Measurements from ENCODE around the gene PLCB4.

The PLCB4 gene

DNA sequence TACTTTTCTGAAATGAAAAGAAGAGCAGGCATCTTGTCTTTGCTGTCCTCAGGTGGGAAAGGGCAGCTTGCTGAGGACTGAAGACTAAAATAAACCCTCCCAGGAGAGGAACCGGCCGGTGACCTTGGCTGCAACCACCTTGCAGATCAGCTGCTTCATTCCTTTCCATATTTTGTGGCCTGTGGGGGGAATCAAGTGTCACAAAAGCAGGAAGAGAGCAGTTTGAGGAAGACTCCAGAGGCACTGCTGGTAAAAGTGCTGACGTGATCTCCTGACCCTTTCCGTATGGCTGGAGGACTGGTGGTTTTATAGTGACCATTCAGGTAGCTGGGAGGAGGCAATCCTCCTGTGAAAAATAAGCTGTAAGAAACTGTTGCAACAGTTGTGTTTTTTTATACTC is 157.0 kb downstream of the PLCB4 start:
- TF ChIP-seq, protein P1, sequence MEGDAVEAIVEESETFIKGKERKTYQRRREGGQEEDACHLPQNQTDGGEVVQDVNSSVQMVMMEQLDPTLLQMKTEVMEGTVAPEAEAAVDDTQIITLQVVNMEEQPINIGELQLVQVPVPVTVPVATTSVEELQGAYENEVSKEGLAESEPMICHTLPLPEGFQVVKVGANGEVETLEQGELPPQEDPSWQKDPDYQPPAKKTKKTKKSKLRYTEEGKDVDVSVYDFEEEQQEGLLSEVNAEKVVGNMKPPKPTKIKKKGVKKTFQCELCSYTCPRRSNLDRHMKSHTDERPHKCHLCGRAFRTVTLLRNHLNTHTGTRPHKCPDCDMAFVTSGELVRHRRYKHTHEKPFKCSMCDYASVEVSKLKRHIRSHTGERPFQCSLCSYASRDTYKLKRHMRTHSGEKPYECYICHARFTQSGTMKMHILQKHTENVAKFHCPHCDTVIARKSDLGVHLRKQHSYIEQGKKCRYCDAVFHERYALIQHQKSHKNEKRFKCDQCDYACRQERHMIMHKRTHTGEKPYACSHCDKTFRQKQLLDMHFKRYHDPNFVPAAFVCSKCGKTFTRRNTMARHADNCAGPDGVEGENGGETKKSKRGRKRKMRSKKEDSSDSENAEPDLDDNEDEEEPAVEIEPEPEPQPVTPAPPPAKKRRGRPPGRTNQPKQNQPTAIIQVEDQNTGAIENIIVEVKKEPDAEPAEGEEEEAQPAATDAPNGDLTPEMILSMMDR (IDR thresholded peaks at IDR 0.05; ENCODE audit: low read depth, low read length), result no peak

DNA sequence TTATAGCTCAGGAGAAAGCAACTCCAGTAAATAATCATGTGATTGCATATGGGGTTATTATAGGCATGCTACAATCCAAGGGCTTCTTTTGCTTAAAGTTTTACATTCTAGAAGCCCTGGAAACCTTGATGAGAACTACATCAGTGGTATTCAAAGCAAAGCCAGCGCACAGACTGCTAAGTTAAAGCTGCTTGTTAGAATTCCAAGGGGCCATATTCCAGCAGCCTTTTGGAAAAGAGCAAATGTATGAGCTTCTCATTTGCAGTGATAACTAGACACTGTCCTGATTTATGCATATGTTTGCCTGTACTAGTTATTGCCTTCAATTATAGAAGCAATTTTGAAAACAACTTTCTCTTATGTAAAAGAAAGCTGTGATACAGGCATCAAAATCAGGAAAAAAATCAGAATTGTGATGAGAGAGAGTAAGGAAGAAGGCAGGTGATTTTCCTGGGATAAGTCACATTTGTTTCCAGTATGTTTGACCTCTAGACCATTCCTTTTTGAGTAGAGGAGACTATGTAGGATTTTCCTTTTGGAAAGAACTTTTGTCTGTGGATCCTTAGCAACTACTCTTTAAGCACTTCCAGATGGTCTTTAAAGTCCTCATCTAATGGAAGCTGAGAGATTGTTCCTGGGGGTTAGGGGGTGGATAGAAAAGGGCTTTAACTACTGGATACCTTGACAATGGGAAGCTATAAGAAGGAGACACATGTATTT is 159.2 kb downstream of the PLCB4 start:
- no peak overlapping the region for H3K4me3 ChIP-seq (ENCODE audit: low read depth, low read length)
- TF ChIP-seq, protein P1 (IDR thresholded peaks at IDR 0.05; ENCODE audit: low read depth, low read length), result no peak

More for the DNA sequence above, 157.0 kb downstream of the PLCB4 start:
- no peak overlapping the region for H3K4me3 ChIP-seq (ENCODE audit: low read depth, low read length)

GRCh38 chr20:9228774-9229450 is 160.0 kb downstream of the PLCB4 start:
- TF ChIP-seq, protein P1 (IDR thresholded peaks at IDR 0.05; ENCODE audit: low read depth, low read length), result no peak
- H3K4me3 ChIP-seq (ENCODE audit: low read depth, low read length), result no peak overlapping the region

- H3K4me3 ChIP-seq (ENCODE audit: low read depth, low read length), result no peak overlapping the region
- TF ChIP-seq, protein P1 (IDR thresholded peaks at IDR 0.05; ENCODE audit: low read depth, low read length), result no peak
Measured at GRCh38 chr20:9230406-9230805, 161.5 kb downstream of the PLCB4 start.

- TF ChIP-seq, protein P1 (IDR thresholded peaks at IDR 0.05; ENCODE audit: low read depth, low read length), result no peak
- no peak overlapping the region for H3K4me3 ChIP-seq (ENCODE audit: low read depth, low read length)
Measured at GRCh38 chr20:9233804-9234203, 164.9 kb downstream of the PLCB4 start.

- TF ChIP-seq, protein P1 (IDR thresholded peaks at IDR 0.05; ENCODE audit: low read depth, low read length), result no peak
- H3K4me3 ChIP-seq (ENCODE audit: low read depth, low read length), result no peak overlapping the region
Measured at GRCh38 chr20:9235518-9235917, 166.6 kb downstream of the PLCB4 start.

DNA sequence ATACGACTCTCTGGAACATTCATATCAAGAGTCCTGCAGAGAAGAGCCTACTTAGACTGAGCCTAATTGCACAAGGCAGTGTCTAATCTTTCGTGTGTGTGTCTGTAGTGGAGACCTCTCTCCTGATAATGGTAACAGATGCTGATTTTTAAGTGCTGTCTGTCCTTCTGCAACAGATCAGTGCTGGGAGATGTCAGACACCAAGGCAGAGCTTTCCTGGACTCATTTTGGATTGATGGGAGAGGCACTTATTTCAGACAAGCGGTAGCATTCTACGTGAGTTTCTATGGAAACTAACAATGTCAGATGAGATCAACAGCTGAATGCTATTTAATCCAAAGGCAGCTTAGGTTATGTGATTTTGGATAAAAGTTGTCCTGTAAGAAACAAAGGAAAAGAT is 167.6 kb downstream of the PLCB4 start:
- H3K4me3 ChIP-seq (ENCODE audit: low read depth, low read length), result no peak overlapping the region
- TF ChIP-seq, protein P1 (IDR thresholded peaks at IDR 0.05; ENCODE audit: low read depth, low read length), result no peak
